Upper lobe of left lung (tissue), 4 donors: Measurements from ENCODE around the gene DCAF8L2.

Source experiments
- EP300 ChIP-seq, 4 donors: sonication (generic); formaldehyde crosslinking; IDR thresholded peaks; one replicate each; pipeline ENCODE4 v1.5.1; 2017; ENCODE audit warnings: antibody characterized with exemption in 4 of 4, control low read depth in 2 of 4
- POLR2A ChIP-seq, 4 donors: fragments of 450-650 bp; IDR thresholded peaks; one replicate each; pipeline ENCODE4 v1.5.1; 2016 to 2017; ENCODE audit warnings: antibody characterized with exemption in 4 of 4, mild to moderate bottlenecking in 2 of 4
- POLR2AphosphoS5 ChIP-seq, 2 donors: sonication (generic); formaldehyde crosslinking; IDR thresholded peaks; one replicate each; pipeline ENCODE4 v1.5.1; 2017; ENCODE audit warnings: antibody characterized with exemption in 2 of 2
- TF ChIP-seq, protein P1 (sequence below), 6 experiments: fragments of 450-650 bp in 4 of 6; fragments of 200-600 bp in 2 of 6; sonication (generic) in 2 of 6; IDR thresholded peaks; one replicate each; pipeline ENCODE4 v1.5.1; 2016 to 2019; ENCODE audit warnings: antibody characterized with exemption in 6 of 6

DNA sequence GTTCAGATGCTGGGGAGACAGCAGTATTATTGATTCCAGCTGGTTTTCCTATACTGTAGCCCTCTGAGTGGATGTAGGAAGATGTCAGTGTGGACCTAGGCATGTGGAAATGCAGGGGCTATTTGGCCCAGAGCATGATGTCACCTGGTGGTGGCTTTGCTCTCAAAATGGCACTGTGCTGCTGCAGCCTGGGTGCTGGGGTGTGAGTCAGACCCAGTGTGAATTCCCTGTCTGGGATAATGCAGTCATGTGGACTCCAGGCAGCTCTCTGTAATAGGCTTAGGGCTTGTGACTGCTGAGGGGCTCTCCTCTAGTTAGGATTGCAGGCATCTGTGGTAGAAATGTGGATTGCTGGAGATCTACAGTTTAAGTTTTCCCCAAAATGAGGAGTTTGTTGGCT lies 70.7 kb downstream of the DCAF8L2 start:
- TF ChIP-seq POLR2A (IDR thresholded peaks at IDR 0.05), result no peak
- TF ChIP-seq, protein P1, sequence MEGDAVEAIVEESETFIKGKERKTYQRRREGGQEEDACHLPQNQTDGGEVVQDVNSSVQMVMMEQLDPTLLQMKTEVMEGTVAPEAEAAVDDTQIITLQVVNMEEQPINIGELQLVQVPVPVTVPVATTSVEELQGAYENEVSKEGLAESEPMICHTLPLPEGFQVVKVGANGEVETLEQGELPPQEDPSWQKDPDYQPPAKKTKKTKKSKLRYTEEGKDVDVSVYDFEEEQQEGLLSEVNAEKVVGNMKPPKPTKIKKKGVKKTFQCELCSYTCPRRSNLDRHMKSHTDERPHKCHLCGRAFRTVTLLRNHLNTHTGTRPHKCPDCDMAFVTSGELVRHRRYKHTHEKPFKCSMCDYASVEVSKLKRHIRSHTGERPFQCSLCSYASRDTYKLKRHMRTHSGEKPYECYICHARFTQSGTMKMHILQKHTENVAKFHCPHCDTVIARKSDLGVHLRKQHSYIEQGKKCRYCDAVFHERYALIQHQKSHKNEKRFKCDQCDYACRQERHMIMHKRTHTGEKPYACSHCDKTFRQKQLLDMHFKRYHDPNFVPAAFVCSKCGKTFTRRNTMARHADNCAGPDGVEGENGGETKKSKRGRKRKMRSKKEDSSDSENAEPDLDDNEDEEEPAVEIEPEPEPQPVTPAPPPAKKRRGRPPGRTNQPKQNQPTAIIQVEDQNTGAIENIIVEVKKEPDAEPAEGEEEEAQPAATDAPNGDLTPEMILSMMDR (IDR thresholded peaks at IDR 0.05), result no peak
- no peak for TF ChIP-seq EP300 (IDR thresholded peaks at IDR 0.05)
- no peak for TF ChIP-seq POLR2AphosphoS5 (IDR thresholded peaks at IDR 0.05)
